Thyroid gland (tissue), 4 donors: ENCODE measurements around the gene CCDC159. TPM values are rescaled to one million over a fixed set of nuclear protein-coding genes. Genes with fewer than 3 reads are reported as not detected.

Experiments
- DNase-seq, 2 donors: peaks; one replicate each; pipeline ENCODE4 v3.0.0-alpha.2; 2019
- H3K27ac ChIP-seq, 3 donors: fragments of 200-600 bp; sonication (generic); 1 replicate in 2 of 3; 2 replicates in 1 of 3; pipeline ENCODE4 v1.5.1; 2016 to 2019; ENCODE audit warnings: mild to moderate bottlenecking in 1 of 3, moderate library complexity in 1 of 3
- H3K27me3 ChIP-seq: fragments of 200-600 bp; sonication (generic); one replicate; pipeline ENCODE4 v1.5.1; 2019
- H3K36me3 ChIP-seq, 2 donors: fragments of 200-600 bp; sonication (generic); one replicate each; pipeline ENCODE4 v1.5.1; 2016 to 2019
- H3K4me1 ChIP-seq, 2 donors: fragments of 200-600 bp; sonication (generic); one replicate each; pipeline ENCODE4 v1.5.1; 2017 to 2019
- H3K4me3 ChIP-seq, 3 donors: fragments of 200-600 bp; sonication (generic); replicated peaks in 1 of 3; 1 replicate in 2 of 3; 2 replicates in 1 of 3; pipeline ENCODE4 v1.5.1; 2016; ENCODE audit warnings: mild to moderate bottlenecking in 1 of 3
- H3K9me3 ChIP-seq: fragments of 200-600 bp; sonication (generic); one replicate; pipeline ENCODE4 v1.5.1; 2017
- POLR2A ChIP-seq, 2 donors: fragments of 450-650 bp; IDR thresholded peaks; one replicate each; pipeline ENCODE4 v1.6.1; 2017; ENCODE audit warnings: antibody characterized with exemption in 2 of 2, mild to moderate bottlenecking in 2 of 2, moderate library complexity in 1 of 2
- WGBS, 2 donors: methylation state at CpG; one replicate each; pipeline ENCODE4 v1.1.5; 2017; 5-methylcytosine and 5-hydroxymethylcytosine counted together
- intact Hi-C: fragments of 100-400 bp; cut with DNase I; formaldehyde crosslinking; loops from one replicate; pipeline ENCODE4 v1.15.1; 2023
- total RNA-seq, 4 donors: library from RNA; depleted of rRNA; stranded (reverse); fragments of >200 nt; gene quantifications; one replicate each; pipeline ENCODE4 v1.2.3, GENCODE V29; 2016
- TF ChIP-seq, protein P1 (sequence below), 6 experiments: fragments of 200-600 bp in 3 of 6; fragments of 450-650 bp in 3 of 6; sonication (generic) in 3 of 6; IDR thresholded peaks; one replicate each; pipeline ENCODE4 v1.5.1; 2016 to 2019; ENCODE audit warnings: antibody characterized with exemption in 6 of 6, mild to moderate bottlenecking in 2 of 6, inconsistent platforms in 1 of 6, moderate library complexity in 1 of 6

CCDC159 gene
- total RNA-seq, 4 donors from 2014 or later: 27.0 to 36.9 (median 34.5) TPM

DNA sequence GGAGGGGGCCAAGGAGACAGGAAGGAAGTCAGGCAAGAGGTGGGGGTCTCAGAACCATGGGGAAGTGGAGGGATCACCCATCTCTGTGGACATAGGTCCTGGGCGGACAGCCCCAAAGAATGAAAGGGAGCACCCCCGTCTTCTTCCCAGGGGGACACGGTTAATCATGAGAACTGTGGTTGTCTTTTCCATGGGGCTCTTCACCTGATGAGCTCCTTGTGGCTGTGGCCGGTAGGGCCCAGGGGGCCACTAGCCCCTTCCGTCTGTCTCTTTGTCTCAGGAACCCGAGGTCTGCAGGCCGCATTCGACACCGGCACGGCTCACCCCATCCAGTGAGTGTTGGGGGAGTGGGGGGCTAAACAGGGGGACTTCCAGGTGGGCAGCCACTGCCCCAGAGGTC lies 17.6 kb downstream of the CCDC159 start:
- intact Hi-C loops: no loop called here
- DNase-seq: no peak
- no peak overlapping the region for H3K4me3 ChIP-seq
- 89 to 91% methylated on average over 10 of the region's 10 CpGs for WGBS, 2 donors
- no peaks in the 10 kb centered on the region for H3K27me3 ChIP-seq
- H3K27ac ChIP-seq: no peak overlapping the region
- no peaks in the 10 kb centered on the region for H3K9me3 ChIP-seq
- H3K36me3 ChIP-seq: peaks cover 0 to 5% of the 10 kb centered on the region in 2 donors
- no peak for TF ChIP-seq POLR2A (IDR thresholded peaks at IDR 0.05)
- peaks cover 0 to 10% of the 10 kb centered on the region in 2 donors for H3K4me1 ChIP-seq

DNA sequence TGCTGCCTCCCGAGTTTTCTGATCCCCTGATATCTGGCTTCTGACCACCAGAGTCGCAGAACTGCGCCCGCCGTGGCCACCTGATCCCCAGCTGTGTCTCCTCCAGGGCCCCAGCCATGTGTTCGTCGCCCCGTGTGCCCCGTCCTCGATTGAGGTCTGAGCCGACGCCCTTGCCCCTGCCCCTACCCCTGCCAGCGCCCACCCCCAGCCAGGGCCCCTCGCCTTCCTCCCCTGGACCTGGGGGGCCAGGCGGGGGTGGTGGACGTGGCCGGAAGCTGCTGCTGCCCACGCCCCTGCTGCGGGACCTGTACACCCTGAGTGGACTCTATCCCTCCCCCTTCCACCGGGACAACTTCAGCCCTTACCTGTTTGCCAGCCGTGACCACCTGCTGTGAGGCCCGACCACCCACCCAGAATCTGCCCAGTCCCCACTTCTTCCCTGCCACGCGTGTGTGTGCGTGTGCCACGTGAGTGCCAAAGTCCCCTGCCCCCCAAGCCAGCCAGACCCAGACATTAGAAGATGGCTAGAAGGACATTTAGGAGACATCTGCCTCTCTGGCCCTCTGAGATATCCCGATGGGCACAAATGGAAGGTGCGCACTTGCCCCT lies 18.1 kb downstream of the CCDC159 start:
- no peak overlapping the region for H3K27ac ChIP-seq
- DNase-seq: no peak
- no peaks in the 10 kb centered on the region for H3K9me3 ChIP-seq
- intact Hi-C loops: no loop called here
- TF ChIP-seq, protein P1, sequence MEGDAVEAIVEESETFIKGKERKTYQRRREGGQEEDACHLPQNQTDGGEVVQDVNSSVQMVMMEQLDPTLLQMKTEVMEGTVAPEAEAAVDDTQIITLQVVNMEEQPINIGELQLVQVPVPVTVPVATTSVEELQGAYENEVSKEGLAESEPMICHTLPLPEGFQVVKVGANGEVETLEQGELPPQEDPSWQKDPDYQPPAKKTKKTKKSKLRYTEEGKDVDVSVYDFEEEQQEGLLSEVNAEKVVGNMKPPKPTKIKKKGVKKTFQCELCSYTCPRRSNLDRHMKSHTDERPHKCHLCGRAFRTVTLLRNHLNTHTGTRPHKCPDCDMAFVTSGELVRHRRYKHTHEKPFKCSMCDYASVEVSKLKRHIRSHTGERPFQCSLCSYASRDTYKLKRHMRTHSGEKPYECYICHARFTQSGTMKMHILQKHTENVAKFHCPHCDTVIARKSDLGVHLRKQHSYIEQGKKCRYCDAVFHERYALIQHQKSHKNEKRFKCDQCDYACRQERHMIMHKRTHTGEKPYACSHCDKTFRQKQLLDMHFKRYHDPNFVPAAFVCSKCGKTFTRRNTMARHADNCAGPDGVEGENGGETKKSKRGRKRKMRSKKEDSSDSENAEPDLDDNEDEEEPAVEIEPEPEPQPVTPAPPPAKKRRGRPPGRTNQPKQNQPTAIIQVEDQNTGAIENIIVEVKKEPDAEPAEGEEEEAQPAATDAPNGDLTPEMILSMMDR (IDR thresholded peaks at IDR 0.05): no peak
- peaks cover 0 to 10% of the 10 kb centered on the region in 2 donors for H3K4me1 ChIP-seq
- H3K36me3 ChIP-seq: peaks cover 0 to 5% of the 10 kb centered on the region in 2 donors
- H3K27me3 ChIP-seq: no peaks in the 10 kb centered on the region
- 86 to 94% methylated on average over 19 to 23 of the region's 28 CpGs for WGBS, 2 donors
- H3K4me3 ChIP-seq: no peak overlapping the region

DNA sequence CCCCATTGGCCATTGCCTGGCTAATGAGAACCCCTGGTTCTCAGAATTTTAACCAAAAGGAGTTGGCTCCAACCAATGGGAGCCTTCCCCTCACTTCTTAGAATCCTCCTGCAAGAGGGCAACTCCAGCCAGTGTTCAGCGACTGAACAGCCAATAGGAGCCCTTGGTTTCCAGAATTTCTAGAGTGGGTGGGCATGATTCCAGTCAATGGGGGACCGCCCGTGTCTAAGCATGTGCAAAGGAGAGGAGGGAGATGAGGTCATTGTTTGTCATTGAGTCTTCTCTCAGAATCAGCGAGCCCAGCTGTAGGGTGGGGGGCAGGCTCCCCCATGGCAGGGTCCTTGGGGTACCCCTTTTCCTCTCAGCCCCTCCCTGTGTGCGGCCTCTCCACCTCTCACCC lies 18.6 kb downstream of the CCDC159 start:
- Histone ChIP-seq H3K4me1 (peaks cover 0 to 10% of the 10 kb centered on the region in 2 donors), H3K9me3 (no peaks in the 10 kb centered on the region), H3K27ac (no peak overlapping the region), H3K27me3 (no peaks in the 10 kb centered on the region), H3K4me3 (no peak overlapping the region), H3K36me3 (peaks cover 0 to 5% of the 10 kb centered on the region in 2 donors)
- no peak for TF ChIP-seq POLR2A (IDR thresholded peaks at IDR 0.05)
- TF ChIP-seq, protein P1 (IDR thresholded peaks at IDR 0.05): no peak
- DNase-seq: no peak
- 68 to 81% methylated on average over 5 of the region's 5 CpGs for WGBS, 2 donors
- intact Hi-C loops: no loop called here

DNA sequence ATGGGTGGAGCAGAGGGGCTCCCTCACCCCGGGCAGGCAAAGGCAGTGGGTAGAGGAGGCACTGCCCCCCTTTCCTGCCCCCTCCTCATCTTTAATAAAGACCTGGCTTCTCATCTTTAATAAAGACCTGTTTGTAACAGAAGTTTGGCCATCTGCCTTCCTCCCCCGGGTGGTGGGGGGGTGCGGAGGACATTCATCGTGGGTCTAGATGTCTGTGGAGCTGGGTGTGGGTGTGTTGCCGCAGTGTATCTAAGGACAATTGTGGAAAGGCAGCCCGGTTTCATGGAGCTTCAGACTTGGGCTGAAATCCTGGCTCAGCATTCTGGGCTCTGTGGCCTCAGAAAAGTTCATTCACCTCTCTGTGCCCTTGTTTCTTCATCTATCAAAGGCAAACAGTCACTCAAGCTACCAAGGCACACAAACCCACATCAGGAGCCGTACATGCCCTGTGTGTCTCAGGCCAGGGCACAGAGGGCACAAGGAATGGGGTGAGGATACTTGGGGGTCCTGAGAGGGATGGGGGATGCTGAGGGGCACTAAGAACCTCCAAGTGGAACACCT lies 19.3 kb downstream of the CCDC159 start:
- peaks cover 0 to 5% of the 10 kb centered on the region in 2 donors for H3K36me3 ChIP-seq
- TF ChIP-seq POLR2A (IDR thresholded peaks at IDR 0.05): no peak
- TF ChIP-seq, protein P1 (IDR thresholded peaks at IDR 0.05): no peak
- WGBS, 2 donors: 77 to 83% methylated on average over 7 of the region's 7 CpGs
- intact Hi-C loops: no loop called here
- H3K4me3 ChIP-seq: no peak overlapping the region
- peaks cover 0 to 10% of the 10 kb centered on the region in 2 donors for H3K4me1 ChIP-seq
- H3K9me3 ChIP-seq: no peaks in the 10 kb centered on the region
- no peak for DNase-seq
- H3K27ac ChIP-seq: no peak overlapping the region
- no peaks in the 10 kb centered on the region for H3K27me3 ChIP-seq

DNA sequence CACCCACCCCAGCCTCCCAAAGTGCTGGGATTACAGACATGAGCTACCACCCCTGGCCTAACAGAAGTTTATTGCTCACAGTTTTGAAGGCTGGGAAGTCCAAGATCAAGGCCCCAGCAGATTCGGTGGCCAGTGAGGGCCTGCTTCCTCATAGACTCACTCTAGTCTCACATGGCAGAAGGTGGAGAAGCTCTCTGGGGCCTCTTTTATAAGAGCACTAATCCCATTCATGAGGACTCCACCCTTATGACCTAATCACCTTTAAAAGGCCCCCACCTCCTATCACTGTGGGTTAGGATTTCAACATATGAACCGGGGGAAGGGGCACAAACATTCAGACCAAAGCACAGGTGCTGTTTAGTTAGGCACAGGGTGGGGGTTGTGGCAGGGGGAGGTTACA lies 21.2 kb downstream of the CCDC159 start:
- no peak overlapping the region for H3K27ac ChIP-seq
- no peaks in the 10 kb centered on the region for H3K27me3 ChIP-seq
- H3K9me3 ChIP-seq: no peaks in the 10 kb centered on the region
- H3K4me1 ChIP-seq: no peaks in the 10 kb centered on the region
- intact Hi-C loops: no loop called here
- no peak overlapping the region for H3K4me3 ChIP-seq
- peaks cover 0 to 5% of the 10 kb centered on the region in 2 donors for H3K36me3 ChIP-seq
- WGBS, 2 donors: 89 to 91% methylated on average over 1 to 2 of the region's 2 CpGs
- no peak for DNase-seq
- no peak for TF ChIP-seq POLR2A (IDR thresholded peaks at IDR 0.05)
- TF ChIP-seq, protein P1 (IDR thresholded peaks at IDR 0.05): no peak
